Nephron progenitor cell (in vitro differentiated cells): Measurements from ENCODE around the gene FAM171A2.

Experiments
- DNase-seq: peaks from one replicate; pipeline ENCODE4 v3.0.0; 2021
- H3K27ac Mint-ChIP-seq: 2 replicates; pipeline ENCODE4 v1.8.0; 2021; ENCODE audit warnings: mild to moderate bottlenecking, moderate library complexity, mixed read lengths
- H3K27me3 Mint-ChIP-seq: 2 replicates; pipeline ENCODE4 v1.8.0; 2021; ENCODE audit warnings: mild to moderate bottlenecking, low read depth, mixed read lengths; ENCODE audit not compliant: poor library complexity
- H3K36me3 Mint-ChIP-seq: 2 replicates; pipeline ENCODE4 v1.8.0; 2021; ENCODE audit warnings: low read depth, mixed read lengths
- H3K4me1 Mint-ChIP-seq: 2 replicates; pipeline ENCODE4 v1.8.0; 2021; ENCODE audit warnings: mixed read lengths
- H3K4me3 Mint-ChIP-seq: 2 replicates; pipeline ENCODE4 v1.8.0; 2021; ENCODE audit warnings: mild to moderate bottlenecking, moderate library complexity, mixed read lengths
- H3K9me3 Mint-ChIP-seq: 2 replicates; pipeline ENCODE4 v1.8.0; 2021; ENCODE audit warnings: mild to moderate bottlenecking, moderate library complexity, mixed read lengths
- CTCF ChIP-seq: fragments of 200-600 bp; sonication (generic); IDR thresholded peaks from 2 replicates; pipeline ENCODE4 v1.5.0; 2021; ENCODE audit warnings: antibody characterized with exemption

The FAM171A2 gene

GRCh38 chr17:44385287-44386181, 21.9 kb upstream of the FAM171A2 start:
- DNase-seq, result peak; percentile 96
- peaks cover 26% of the 10 kb centered on the region for H3K4me1 Mint-ChIP-seq
- H3K36me3 Mint-ChIP-seq, result no peaks in the 10 kb centered on the region
- no peak overlapping the region for H3K27ac Mint-ChIP-seq
- no peaks in the 10 kb centered on the region for H3K9me3 Mint-ChIP-seq
- peak overlapping the region; percentile 82 for H3K4me3 Mint-ChIP-seq
- H3K27me3 Mint-ChIP-seq, result peaks cover 66% of the 10 kb centered on the region
- no peak for TF ChIP-seq CTCF

- Mint-ChIP-seq H3K36me3 (no peaks in the 10 kb centered on the region), H3K9me3 (no peaks in the 10 kb centered on the region), H3K27ac (no peak overlapping the region), H3K4me1 (peaks cover 21% of the 10 kb centered on the region), H3K4me3 (peak overlapping the region; percentile 82), H3K27me3 (peaks cover 66% of the 10 kb centered on the region)
- no peak for TF ChIP-seq CTCF
- peak; percentile 56 for DNase-seq
Measured at GRCh38 chr17:44384823-44385286, 21.2 kb upstream of the FAM171A2 start.

- Mint-ChIP-seq H3K4me1 (peaks cover 16% of the 10 kb centered on the region), H3K36me3 (no peaks in the 10 kb centered on the region), H3K4me3 (peak overlapping the region; percentile 82), H3K27me3 (peaks cover 66% of the 10 kb centered on the region), H3K9me3 (no peaks in the 10 kb centered on the region), H3K27ac (no peak overlapping the region)
- DNase-seq, result no peak
- no peak for TF ChIP-seq CTCF
Measured at GRCh38 chr17:44384281-44384822, 20.7 kb upstream of the FAM171A2 start.

- no peak for TF ChIP-seq CTCF
- Mint-ChIP-seq H3K27ac (no peak overlapping the region), H3K9me3 (no peaks in the 10 kb centered on the region)
Measured at GRCh38 chr17:44383861-44384260, 20.2 kb upstream of the FAM171A2 start.

GRCh38 chr17:44383363-44383762, 19.7 kb upstream of the FAM171A2 start:
- TF ChIP-seq CTCF, result no peak
- H3K27me3 Mint-ChIP-seq, result peaks cover 61% of the 10 kb centered on the region
- no peaks in the 10 kb centered on the region for H3K9me3 Mint-ChIP-seq

More at GRCh38 chr17:44383861-44384260, 20.2 kb upstream of the FAM171A2 start:
- Mint-ChIP-seq H3K4me1 (peaks cover 15% of the 10 kb centered on the region), H3K27me3 (peaks cover 63% of the 10 kb centered on the region), H3K4me3 (no peak overlapping the region), H3K36me3 (no peaks in the 10 kb centered on the region)
- no peak for DNase-seq

More at GRCh38 chr17:44383363-44383762, 19.7 kb upstream of the FAM171A2 start:
- peaks cover 15% of the 10 kb centered on the region for H3K4me1 Mint-ChIP-seq
- no peak overlapping the region for H3K27ac Mint-ChIP-seq
- no peak for DNase-seq
- H3K4me3 Mint-ChIP-seq, result no peak overlapping the region
- H3K36me3 Mint-ChIP-seq, result no peaks in the 10 kb centered on the region
